Measurements from ENCODE around the gene IKZF1. TPM values are rescaled to one million over a fixed set of nuclear protein-coding genes. Genes with fewer than 3 reads are reported as not detected.

Gene IKZF1
- total and polyA plus RNA-seq, 2 of the 4 experiments (the other 2 are of a cell fraction), result not detected

DNA sequence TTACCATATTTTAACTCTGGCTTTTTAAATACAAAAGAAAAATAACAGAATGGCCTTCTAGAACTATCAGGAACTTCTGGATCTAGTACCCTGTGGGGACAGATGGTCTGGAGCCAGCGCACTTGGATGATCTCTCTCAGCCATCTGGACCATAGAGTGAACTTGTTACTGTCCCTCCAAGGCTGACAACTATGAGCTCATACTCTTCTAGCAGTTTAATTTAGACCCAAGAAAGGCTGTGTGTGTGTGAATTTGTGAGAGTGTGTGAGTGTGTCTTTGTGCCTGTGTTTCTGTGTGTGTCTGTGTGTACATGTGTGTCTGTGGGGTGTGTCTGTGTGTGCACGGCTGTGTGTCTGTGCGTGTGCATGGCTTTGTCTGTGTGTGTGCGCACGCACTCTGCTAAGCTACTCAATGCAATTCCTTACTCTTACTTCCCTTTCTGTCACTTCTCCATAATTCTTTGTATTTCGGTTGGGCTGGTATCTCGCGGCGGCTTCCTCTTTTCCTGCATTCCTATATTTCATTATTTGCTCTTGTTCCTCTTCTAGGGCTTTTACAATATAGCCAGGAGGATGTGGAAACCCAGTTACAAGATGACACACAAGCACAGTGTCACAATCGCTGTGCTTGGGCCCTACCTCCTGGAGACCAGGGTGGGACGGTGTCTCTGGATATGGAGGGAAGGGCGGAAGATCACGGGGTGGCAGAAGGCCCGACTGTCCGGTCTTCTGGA lies 51.9 kb downstream of the IKZF1 start:
- Histone ChIP-seq H4K5ac (ENCODE audit: low read depth, low read length) (no peak overlapping the region), H3K56ac (ENCODE audit: extremely low read depth, insufficient read depth, low read length) (no peak overlapping the region), H4K91ac (ENCODE audit: insufficient read depth, low read depth, low read length) (no peak overlapping the region), H3K9ac (ENCODE audit: low read depth, low read length) (no peak overlapping the region), H3K23ac (ENCODE audit: low read depth, low read length) (no peak overlapping the region), H2AK5ac (ENCODE audit: low read depth, low read length) (no peak overlapping the region), H2BK120ac (ENCODE audit: low read depth, low read length) (no peak overlapping the region), H3K4me2 (ENCODE audit: low read depth, low read length) (no peak overlapping the region), H2BK15ac (ENCODE audit: low read depth, low read length) (no peak overlapping the region), H3K79me1 (ENCODE audit: low read depth in 1 of 2, low read length in 2 of 2) (no peaks in the 10 kb centered on the region), H3K27me3 (ENCODE audit: control insufficient read depth, insufficient read depth, low read length) (no peaks in the 10 kb centered on the region; the same call in 1 of the 2 replicates), H3K9me1 (ENCODE audit: insufficient read depth, low read length) (no peaks in the 10 kb centered on the region), H2AK9ac (replicated peaks; ENCODE audit: low read depth, low read length, poor library complexity) (no peak overlapping the region), H2BK20ac (ENCODE audit: low read depth, low read length) (no peak overlapping the region), H3K4ac (ENCODE audit: low read depth, low read length) (no peak overlapping the region), H2BK5ac (ENCODE audit: low read depth, low read length, poor library complexity, severe bottlenecking) (no peak overlapping the region), H4K20me1 (ENCODE audit: insufficient read depth, low read length) (no peaks in the 10 kb centered on the region), H2AFZ (replicated peaks; ENCODE audit: low read length, poor library complexity) (no peak overlapping the region), H4K8ac (ENCODE audit: low read depth in 2 of 2, low read length in 2 of 2) (no peak overlapping the region), H3K18ac (ENCODE audit: low read depth, low read length) (no peak overlapping the region), H3K4me3 (ENCODE audit: insufficient read depth, low read depth, low read length) (no peak overlapping the region), H3K14ac (replicated peaks; ENCODE audit: low read depth, low read length) (no peak overlapping the region), H3K4me1 (ENCODE audit: control insufficient read depth, insufficient read depth, low read length) (no peaks in the 10 kb centered on the region), H3K27ac (ENCODE audit: insufficient read depth, low read length) (no peak overlapping the region), H3K36me3 (ENCODE audit: control insufficient read depth, insufficient read depth, low read length) (no peaks in the 10 kb centered on the region), H3K9me3 (ENCODE audit: control insufficient read depth, insufficient read depth, low read length) (no peaks in the 10 kb centered on the region)
- DNase-seq (no peak), ATAC-seq (ENCODE audit: low read depth) (no peak)
- no TSS peak for BruUV-seq (replicated peaks)
- TF ChIP-seq MXI1 (IDR thresholded peaks at IDR 0.05; ENCODE audit: borderline replicate concordance, low read depth, low read length), result no peak
- no peak for TF ChIP-seq RCOR1 (IDR thresholded peaks at IDR 0.05; ENCODE audit: insufficient replicate concordance, low read length)
- TF ChIP-seq, protein P1, sequence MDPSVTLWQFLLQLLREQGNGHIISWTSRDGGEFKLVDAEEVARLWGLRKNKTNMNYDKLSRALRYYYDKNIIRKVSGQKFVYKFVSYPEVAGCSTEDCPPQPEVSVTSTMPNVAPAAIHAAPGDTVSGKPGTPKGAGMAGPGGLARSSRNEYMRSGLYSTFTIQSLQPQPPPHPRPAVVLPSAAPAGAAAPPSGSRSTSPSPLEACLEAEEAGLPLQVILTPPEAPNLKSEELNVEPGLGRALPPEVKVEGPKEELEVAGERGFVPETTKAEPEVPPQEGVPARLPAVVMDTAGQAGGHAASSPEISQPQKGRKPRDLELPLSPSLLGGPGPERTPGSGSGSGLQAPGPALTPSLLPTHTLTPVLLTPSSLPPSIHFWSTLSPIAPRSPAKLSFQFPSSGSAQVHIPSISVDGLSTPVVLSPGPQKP (IDR thresholded peaks at IDR 0.05; ENCODE audit: borderline replicate concordance, low read depth, low read length), result no peak
- no peak for TF ChIP-seq POLR2A (IDR thresholded peaks at IDR 0.05; ENCODE audit: low read depth, low read length)
- no peak for TF ChIP-seq MAZ (IDR thresholded peaks at IDR 0.05; ENCODE audit: borderline replicate concordance, low read depth, low read length)
- no peak for TF ChIP-seq RFX5 (IDR thresholded peaks at IDR 0.05; ENCODE audit: low read depth, low read length)
- no peak for TF ChIP-seq NFE2L2 (IDR thresholded peaks at IDR 0.05; ENCODE audit: low read depth, low read length)
- no peak for TF ChIP-seq RAD21 (IDR thresholded peaks at IDR 0.05; ENCODE audit: low read length)
- no peak for TF ChIP-seq SMC3 (IDR thresholded peaks at IDR 0.05; ENCODE audit: low read depth, low read length)
- no peak for TF ChIP-seq BHLHE40 (IDR thresholded peaks at IDR 0.05; ENCODE audit: low read depth, low read length)
- no peak for TF ChIP-seq CHD1 (IDR thresholded peaks at IDR 0.05; ENCODE audit: low read depth, low read length)
- TF ChIP-seq, protein P2, sequence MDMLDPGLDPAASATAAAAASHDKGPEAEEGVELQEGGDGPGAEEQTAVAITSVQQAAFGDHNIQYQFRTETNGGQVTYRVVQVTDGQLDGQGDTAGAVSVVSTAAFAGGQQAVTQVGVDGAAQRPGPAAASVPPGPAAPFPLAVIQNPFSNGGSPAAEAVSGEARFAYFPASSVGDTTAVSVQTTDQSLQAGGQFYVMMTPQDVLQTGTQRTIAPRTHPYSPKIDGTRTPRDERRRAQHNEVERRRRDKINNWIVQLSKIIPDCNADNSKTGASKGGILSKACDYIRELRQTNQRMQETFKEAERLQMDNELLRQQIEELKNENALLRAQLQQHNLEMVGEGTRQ (IDR thresholded peaks at IDR 0.05; ENCODE audit: low read depth, low read length), result no peak
- TF ChIP-seq, protein P3, sequence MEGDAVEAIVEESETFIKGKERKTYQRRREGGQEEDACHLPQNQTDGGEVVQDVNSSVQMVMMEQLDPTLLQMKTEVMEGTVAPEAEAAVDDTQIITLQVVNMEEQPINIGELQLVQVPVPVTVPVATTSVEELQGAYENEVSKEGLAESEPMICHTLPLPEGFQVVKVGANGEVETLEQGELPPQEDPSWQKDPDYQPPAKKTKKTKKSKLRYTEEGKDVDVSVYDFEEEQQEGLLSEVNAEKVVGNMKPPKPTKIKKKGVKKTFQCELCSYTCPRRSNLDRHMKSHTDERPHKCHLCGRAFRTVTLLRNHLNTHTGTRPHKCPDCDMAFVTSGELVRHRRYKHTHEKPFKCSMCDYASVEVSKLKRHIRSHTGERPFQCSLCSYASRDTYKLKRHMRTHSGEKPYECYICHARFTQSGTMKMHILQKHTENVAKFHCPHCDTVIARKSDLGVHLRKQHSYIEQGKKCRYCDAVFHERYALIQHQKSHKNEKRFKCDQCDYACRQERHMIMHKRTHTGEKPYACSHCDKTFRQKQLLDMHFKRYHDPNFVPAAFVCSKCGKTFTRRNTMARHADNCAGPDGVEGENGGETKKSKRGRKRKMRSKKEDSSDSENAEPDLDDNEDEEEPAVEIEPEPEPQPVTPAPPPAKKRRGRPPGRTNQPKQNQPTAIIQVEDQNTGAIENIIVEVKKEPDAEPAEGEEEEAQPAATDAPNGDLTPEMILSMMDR (conservative IDR thresholded peaks at IDR 0.05; ENCODE audit: low read depth, low read length), result no peak
- no peak for TF ChIP-seq CEBPB (IDR thresholded peaks at IDR 0.05; ENCODE audit: low read depth, low read length)
- POLR2A ChIA-PET (ENCODE audit: unreplicated experiment), result no interaction called here
- WGBS, 2 experiments (ENCODE audit: extremely low coverage in 2 of 2, insufficient read length in 1 of 2), result 63% methylated on average over 8 of the region's 15 CpGs; no CpG with 5 or more reads in 1 of the 2 experiments
- intact Hi-C loops (cut with micrococcal nuclease), result no loop called here
- CTCF ChIA-PET, result no interaction called here
- dilution Hi-C loops (cut with HindIII; ENCODE audit: low sequenced_read_pairs, unreplicated experiment), result no loop called here
- in situ Hi-C loops (cut with MboI; ENCODE audit: low sequenced_read_pairs), result no loop called here
